ENCODE results near the gene MANBA. TPM values are rescaled to one million over a fixed set of nuclear protein-coding genes. Genes with fewer than 3 reads are reported as not detected.

The MANBA gene
- total and polyA plus RNA-seq, 2 of the 13 experiments (the other 11 are each of a cell fraction or from before 2014, with no cell fraction given), result 11.7 to 33.3 TPM

- Histone ChIP-seq H3K27ac (ENCODE audit: extremely low read length, insufficient read depth, low read length) (no peak overlapping the region), H3K4me3 (replicated peaks in 1 of 3; ENCODE audit: insufficient read depth in 1 of 3, low read depth in 2 of 3, low read length in 3 of 3) (no peak overlapping the region), H3K4me1 (ENCODE audit: insufficient read depth, low read length) (no peaks in the 10 kb centered on the region), H4K20me1 (ENCODE audit: insufficient read depth, low read length) (no peaks in the 10 kb centered on the region), H3K9me3 (ENCODE audit: low read length) (no peaks in the 10 kb centered on the region), H2AFZ (ENCODE audit: low read length) (no peak overlapping the region), H3K27me3 (ENCODE audit: control insufficient read depth in 1 of 2, insufficient read depth in 2 of 2, low read length in 2 of 2) (no peaks in the 10 kb centered on the region), H3K79me2 (ENCODE audit: insufficient read depth, low read length) (no peaks in the 10 kb centered on the region), H3K9ac (ENCODE audit: insufficient read depth, low read depth, low read length) (no peak overlapping the region), H3K4me2 (ENCODE audit: low read depth, low read length) (no peak overlapping the region), H3K36me3 (replicated peaks in 1 of 2; ENCODE audit: control insufficient read depth in 1 of 2, insufficient read depth in 2 of 2, low read length in 2 of 2) (peaks cover 15 to 66% of the 10 kb centered on the region in 2 experiments)
- POLR2A ChIA-PET, result no interaction called here
- no peak for TF ChIP-seq SIX4 (CRISPR knock-in tag; IDR thresholded peaks at IDR 0.05)
- no peak for TF ChIP-seq ZNF660 (CRISPR knock-in tag; IDR thresholded peaks at IDR 0.05; ENCODE audit: borderline replicate concordance, low read depth)
- TF ChIP-seq NKX3-1 (CRISPR knock-in tag; IDR thresholded peaks at IDR 0.05), result no peak
- in situ Hi-C loops (cut with HindIII; ENCODE audit: extremely low pct_ligation_motif_present, low pct_unique_long_range_greater_than_20kb) (no loop called here), intact Hi-C loops (cut with micrococcal nuclease; ENCODE audit: unreplicated experiment) (no loop called here)
- BruUV-seq (replicated peaks), result no TSS peak
- ATAC-seq, result no peak
- no peak for DNase-seq (ENCODE audit: low spot score)
- WGBS (ENCODE audit: low lambda C conversion rate), result 97% methylated on average over 4 of the region's 4 CpGs
- CTCF ChIA-PET (ENCODE audit: low intra/inter-chr PET ratio, low total read pairs), result no interaction called here
- FAIRE-seq, result no peak
Measured at GRCh38 chr4:102596532-102596931, 164.2 kb downstream of the MANBA start.

- no peaks in the 10 kb centered on the region for H3K4me1 ChIP-seq (ENCODE audit: insufficient read depth, low read length)
- H3K9ac ChIP-seq (ENCODE audit: insufficient read depth, low read depth, low read length), result no peak overlapping the region
- H2AFZ ChIP-seq (ENCODE audit: low read length), result no peak overlapping the region
- no peak overlapping the region for H3K27ac ChIP-seq (ENCODE audit: extremely low read length, insufficient read depth, low read length)
- ChIA-PET POLR2A (no interaction called here), CTCF (ENCODE audit: low intra/inter-chr PET ratio, low total read pairs) (no interaction called here)
- intact Hi-C loops (cut with micrococcal nuclease; ENCODE audit: unreplicated experiment), result no loop called here
- ATAC-seq (no peak), DNase-seq (ENCODE audit: low spot score) (no peak), FAIRE-seq (no peak)
- no peak overlapping the region for H3K4me2 ChIP-seq (ENCODE audit: low read depth, low read length)
- H3K4me3 ChIP-seq (replicated peaks in 1 of 3; ENCODE audit: insufficient read depth in 1 of 3, low read depth in 2 of 3, low read length in 3 of 3), result no peak overlapping the region
- H3K36me3 ChIP-seq (replicated peaks in 1 of 2; ENCODE audit: control insufficient read depth in 1 of 2, insufficient read depth in 2 of 2, low read length in 2 of 2), result peaks cover 11 to 51% of the 10 kb centered on the region in 2 experiments
- BruUV-seq (replicated peaks), result no TSS peak
- no peaks in the 10 kb centered on the region for H3K79me2 ChIP-seq (ENCODE audit: insufficient read depth, low read length)
- in situ Hi-C loops (cut with HindIII; ENCODE audit: extremely low pct_ligation_motif_present, low pct_unique_long_range_greater_than_20kb), result no loop called here
- H3K9me3 ChIP-seq (ENCODE audit: low read length), result no peaks in the 10 kb centered on the region
- 77% methylated on average over 2 of the region's 2 CpGs for WGBS (ENCODE audit: low lambda C conversion rate)
- no peak for TF ChIP-seq ELF4 (CRISPR knock-in tag; IDR thresholded peaks at IDR 0.05; ENCODE audit: borderline replicate concordance)
- TF ChIP-seq ZNF235 (CRISPR knock-in tag; IDR thresholded peaks at IDR 0.05; ENCODE audit: borderline replicate concordance), result no peak
- TF ChIP-seq ZNF251 (CRISPR knock-in tag; IDR thresholded peaks at IDR 0.05), result no peak
- TF ChIP-seq ZNF136 (CRISPR knock-in tag; IDR thresholded peaks at IDR 0.05; ENCODE audit: low read depth), result no peak
- TF ChIP-seq KMT2A (CRISPR knock-in tag; IDR thresholded peaks at IDR 0.05), result no peak
- TF ChIP-seq TARDBP (CRISPR knock-in tag; IDR thresholded peaks at IDR 0.05), result no peak
- TF ChIP-seq ZFP41 (CRISPR knock-in tag; IDR thresholded peaks at IDR 0.05; ENCODE audit: borderline replicate concordance), result no peak
- TF ChIP-seq REPIN1 (CRISPR knock-in tag; IDR thresholded peaks at IDR 0.05; ENCODE audit: borderline replicate concordance, low read depth), result no peak
- TF ChIP-seq ZSCAN21 (CRISPR knock-in tag; IDR thresholded peaks at IDR 0.05; ENCODE audit: borderline replicate concordance), result no peak
- no peak for TF ChIP-seq FLYWCH1 (CRISPR knock-in tag; IDR thresholded peaks at IDR 0.05)
- TF ChIP-seq ARID2 (CRISPR knock-in tag; IDR thresholded peaks at IDR 0.05; ENCODE audit: borderline replicate concordance), result no peak
- no peak for TF ChIP-seq ZNF160 (CRISPR knock-in tag; IDR thresholded peaks at IDR 0.05)
- no peak for TF ChIP-seq ZC3H4 (CRISPR knock-in tag; IDR thresholded peaks at IDR 0.05; ENCODE audit: borderline replicate concordance)
- TF ChIP-seq ZNF710 (CRISPR knock-in tag; IDR thresholded peaks at IDR 0.05; ENCODE audit: borderline replicate concordance), result no peak
- TF ChIP-seq ELF3 (CRISPR knock-in tag; IDR thresholded peaks at IDR 0.05), result no peak
- TF ChIP-seq NRL (CRISPR knock-in tag; IDR thresholded peaks at IDR 0.05; ENCODE audit: borderline replicate concordance), result no peak
- H4K20me1 ChIP-seq (ENCODE audit: insufficient read depth, low read length), result no peaks in the 10 kb centered on the region
- no peaks in the 10 kb centered on the region for H3K27me3 ChIP-seq (ENCODE audit: control insufficient read depth in 1 of 2, insufficient read depth in 2 of 2, low read length in 2 of 2)
Measured at GRCh38 chr4:102594000-102594399, 166.8 kb downstream of the MANBA start.
